ENCODE measurements around the gene OR11A1.

Gene OR11A1

GRCh38 chr6:29399525-29399924 lies 57.3 kb downstream of the OR11A1 start:
- in situ Hi-C loops (cut with MboI; ENCODE audit: low sequenced_read_pairs): no loop called here

- in situ Hi-C loops (cut with MboI; ENCODE audit: low sequenced_read_pairs): no loop called here
Observed at GRCh38 chr6:29395331-29395730, 61.5 kb downstream of the OR11A1 start, which contains the start of gene OR12D2. OR12D2 (plus strand) TSS chr6:29395631; CDS start chr6:29396700, 1,069 bp downstream.

GRCh38 chr6:29388533-29388932 lies 68.3 kb downstream of the OR11A1 start:
- in situ Hi-C loops (cut with MboI; ENCODE audit: low sequenced_read_pairs): no loop called here

GRCh38 chr6:29376003-29376402 lies 80.9 kb downstream of the OR11A1 start:
- in situ Hi-C loops (cut with MboI; ENCODE audit: low sequenced_read_pairs): no loop called here

All from HL-60/S4 treated with phorbol 12-myristate 13-acetate at 8.2 ng/mL for 4 days and 3 days (cell line).